Measurements from ENCODE around the gene NLGN4X. TPM values are rescaled to one million over a fixed set of nuclear protein-coding genes. Genes with fewer than 3 reads are reported as not detected.

NLGN4X gene
- total RNA-seq, 1 experiment from 2014 or later = 0.05 TPM

DNA sequence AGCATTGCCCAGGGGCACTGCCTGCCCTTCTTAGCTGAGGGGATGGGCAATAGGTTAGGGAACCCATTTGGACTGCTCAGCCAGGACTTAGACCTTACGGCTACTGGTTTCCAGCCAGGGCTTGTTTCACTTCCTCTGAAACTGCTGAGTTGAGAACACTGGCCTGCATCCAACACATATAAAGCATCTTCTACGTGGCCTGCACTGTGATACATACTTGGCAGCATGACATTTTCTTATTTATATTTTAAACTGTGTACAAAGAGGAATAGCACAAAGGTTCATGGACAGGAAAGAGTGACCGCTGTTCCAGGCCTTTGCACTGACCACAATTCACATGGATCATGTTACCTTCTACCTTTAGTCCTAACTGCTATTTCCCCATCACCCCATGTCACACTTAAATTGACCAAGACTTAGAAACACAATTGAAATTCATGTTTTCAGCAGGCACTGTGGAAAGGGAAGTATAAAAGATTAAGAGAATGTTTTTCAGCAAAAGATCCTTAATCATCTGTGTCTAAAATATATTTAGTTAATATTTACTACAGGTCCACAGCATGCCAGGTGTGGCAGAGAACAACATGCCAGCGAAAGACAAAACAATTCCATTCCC lies 43.7 kb downstream of the NLGN4X start:
- no TSS peak for BruUV-seq (replicated peaks)
- H3K4me1 ChIP-seq (ENCODE audit: control insufficient read depth in 1 of 2, insufficient read depth in 2 of 2, low read length in 2 of 2) = no peaks in the 10 kb centered on the region
- intact Hi-C loops (cut with micrococcal nuclease) = no loop called here
- H3K4me3 ChIP-seq (replicated peaks in 1 of 2; ENCODE audit: low read depth in 1 of 2, low read length in 2 of 2) = no peak overlapping the region
- H3K9ac ChIP-seq (ENCODE audit: low read length) = no peak overlapping the region
- no peak overlapping the region for H3K4me2 ChIP-seq (ENCODE audit: low read length)
- no peak overlapping the region for H3K27ac ChIP-seq (ENCODE audit: low read depth, low read length)
- H3K9me3 ChIP-seq (ENCODE audit: control insufficient read depth in 1 of 2, insufficient read depth in 1 of 2, low read depth in 1 of 2, low read length in 2 of 2) = no peaks in the 10 kb centered on the region
- H2AFZ ChIP-seq (ENCODE audit: low read depth, low read length, poor library complexity, severe bottlenecking) = no peak overlapping the region
- TF ChIP-seq CBX3 (IDR thresholded peaks at IDR 0.05; ENCODE audit: low read depth) = no peak
- TF ChIP-seq ATF3 (IDR thresholded peaks at IDR 0.05) = no peak
- no peak for TF ChIP-seq ZNF274 (IDR thresholded peaks at IDR 0.05; ENCODE audit: low read depth, low read length)
- no peak for TF ChIP-seq RAD21 (IDR thresholded peaks at IDR 0.05; ENCODE audit: low read depth)
- TF ChIP-seq, protein P1, sequence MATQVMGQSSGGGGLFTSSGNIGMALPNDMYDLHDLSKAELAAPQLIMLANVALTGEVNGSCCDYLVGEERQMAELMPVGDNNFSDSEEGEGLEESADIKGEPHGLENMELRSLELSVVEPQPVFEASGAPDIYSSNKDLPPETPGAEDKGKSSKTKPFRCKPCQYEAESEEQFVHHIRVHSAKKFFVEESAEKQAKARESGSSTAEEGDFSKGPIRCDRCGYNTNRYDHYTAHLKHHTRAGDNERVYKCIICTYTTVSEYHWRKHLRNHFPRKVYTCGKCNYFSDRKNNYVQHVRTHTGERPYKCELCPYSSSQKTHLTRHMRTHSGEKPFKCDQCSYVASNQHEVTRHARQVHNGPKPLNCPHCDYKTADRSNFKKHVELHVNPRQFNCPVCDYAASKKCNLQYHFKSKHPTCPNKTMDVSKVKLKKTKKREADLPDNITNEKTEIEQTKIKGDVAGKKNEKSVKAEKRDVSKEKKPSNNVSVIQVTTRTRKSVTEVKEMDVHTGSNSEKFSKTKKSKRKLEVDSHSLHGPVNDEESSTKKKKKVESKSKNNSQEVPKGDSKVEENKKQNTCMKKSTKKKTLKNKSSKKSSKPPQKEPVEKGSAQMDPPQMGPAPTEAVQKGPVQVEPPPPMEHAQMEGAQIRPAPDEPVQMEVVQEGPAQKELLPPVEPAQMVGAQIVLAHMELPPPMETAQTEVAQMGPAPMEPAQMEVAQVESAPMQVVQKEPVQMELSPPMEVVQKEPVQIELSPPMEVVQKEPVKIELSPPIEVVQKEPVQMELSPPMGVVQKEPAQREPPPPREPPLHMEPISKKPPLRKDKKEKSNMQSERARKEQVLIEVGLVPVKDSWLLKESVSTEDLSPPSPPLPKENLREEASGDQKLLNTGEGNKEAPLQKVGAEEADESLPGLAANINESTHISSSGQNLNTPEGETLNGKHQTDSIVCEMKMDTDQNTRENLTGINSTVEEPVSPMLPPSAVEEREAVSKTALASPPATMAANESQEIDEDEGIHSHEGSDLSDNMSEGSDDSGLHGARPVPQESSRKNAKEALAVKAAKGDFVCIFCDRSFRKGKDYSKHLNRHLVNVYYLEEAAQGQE (IDR thresholded peaks at IDR 0.05; ENCODE audit: low read depth) = no peak
- no peak for TF ChIP-seq TCF7L2 (IDR thresholded peaks at IDR 0.05; ENCODE audit: borderline replicate concordance, extremely low read depth, insufficient read depth, insufficient read length)
- TF ChIP-seq JUND (IDR thresholded peaks at IDR 0.05) = no peak
- no peak for TF ChIP-seq POLR2AphosphoS5 (IDR thresholded peaks at IDR 0.05; ENCODE audit: low read depth, low read length)
- TF ChIP-seq ZFX (IDR thresholded peaks at IDR 0.05) = no peak
- TF ChIP-seq SRF (IDR thresholded peaks at IDR 0.05; ENCODE audit: low read depth) = no peak
- TF ChIP-seq, protein P2, sequence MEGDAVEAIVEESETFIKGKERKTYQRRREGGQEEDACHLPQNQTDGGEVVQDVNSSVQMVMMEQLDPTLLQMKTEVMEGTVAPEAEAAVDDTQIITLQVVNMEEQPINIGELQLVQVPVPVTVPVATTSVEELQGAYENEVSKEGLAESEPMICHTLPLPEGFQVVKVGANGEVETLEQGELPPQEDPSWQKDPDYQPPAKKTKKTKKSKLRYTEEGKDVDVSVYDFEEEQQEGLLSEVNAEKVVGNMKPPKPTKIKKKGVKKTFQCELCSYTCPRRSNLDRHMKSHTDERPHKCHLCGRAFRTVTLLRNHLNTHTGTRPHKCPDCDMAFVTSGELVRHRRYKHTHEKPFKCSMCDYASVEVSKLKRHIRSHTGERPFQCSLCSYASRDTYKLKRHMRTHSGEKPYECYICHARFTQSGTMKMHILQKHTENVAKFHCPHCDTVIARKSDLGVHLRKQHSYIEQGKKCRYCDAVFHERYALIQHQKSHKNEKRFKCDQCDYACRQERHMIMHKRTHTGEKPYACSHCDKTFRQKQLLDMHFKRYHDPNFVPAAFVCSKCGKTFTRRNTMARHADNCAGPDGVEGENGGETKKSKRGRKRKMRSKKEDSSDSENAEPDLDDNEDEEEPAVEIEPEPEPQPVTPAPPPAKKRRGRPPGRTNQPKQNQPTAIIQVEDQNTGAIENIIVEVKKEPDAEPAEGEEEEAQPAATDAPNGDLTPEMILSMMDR (IDR thresholded peaks at IDR 0.05 in 2 of 3, conservative IDR thresholded peaks at IDR 0.05 in 1 of 3; ENCODE audit: borderline replicate concordance in 1 of 3, insufficient read depth in 1 of 3, low read depth in 2 of 3, low read length in 2 of 3) = no peak
- no peak for TF ChIP-seq EZH2phosphoT487 (IDR thresholded peaks at IDR 0.05; ENCODE audit: borderline replicate concordance)
- TF ChIP-seq POLR2A (IDR thresholded peaks at IDR 0.05; ENCODE audit: borderline replicate concordance, extremely low read depth, insufficient read depth, insufficient read length) = no peak
- TF ChIP-seq ELF1 (IDR thresholded peaks at IDR 0.05; ENCODE audit: borderline replicate concordance, low read depth) = no peak
- TF ChIP-seq MAX (IDR thresholded peaks at IDR 0.05) = no peak
- TF ChIP-seq SP1 (IDR thresholded peaks at IDR 0.05; ENCODE audit: low read depth) = no peak
- no peaks in the 10 kb centered on the region for H3K36me3 ChIP-seq (ENCODE audit: control insufficient read depth in 1 of 2, insufficient read depth in 2 of 2, low read length in 2 of 2)
- DNase-seq (ENCODE audit: low read depth, low spot score) (no peak), ATAC-seq (no peak)
- POLR2A ChIA-PET = no interaction called here
- no peaks in the 10 kb centered on the region for H3K9me2 ChIP-seq (ENCODE audit: insufficient read depth)
- CTCF ChIA-PET = no interaction called here
- RAD21 ChIA-PET (ENCODE audit: low non-redundant PET in 1 of 2, low total read pairs in 2 of 2, uncharacterized antibody in 2 of 2, unreplicated experiment in 2 of 2) = no interaction called here
- no peaks in the 10 kb centered on the region for H3K27me3 ChIP-seq (ENCODE audit: insufficient read depth, low read length)
- no peaks in the 10 kb centered on the region for H4K20me1 ChIP-seq (ENCODE audit: insufficient read depth)
- H3K79me2 ChIP-seq (ENCODE audit: insufficient read depth, low read length) = no peaks in the 10 kb centered on the region

Data from HCT116 (cell line).